HCT116 (cell line): ENCODE measurements around the gene PSMC3IP. TPM values are rescaled to one million over a fixed set of nuclear protein-coding genes. Genes with fewer than 3 reads are reported as not detected.
A peak's percentile ranks its signal among the peaks of the same experiment; 100 is the strongest.

ENCODE experiments used
- ATAC-seq: fragments of 200-7000 bp; cut with Tn5 transposase; 2 replicates; pipeline ENCODE4 v1.9.1; 2020; ENCODE audit warnings: mild to moderate bottlenecking, moderate library complexity
- BruUV-seq: library from RNA; stranded (reverse); fragments of 400-500 nt; replicated peaks from 2 replicates; lab custom pipeline; 2021; lab: Mats Ljungman, UMichigan
- CTCF ChIA-PET: fragments of 300-600 bp; sonication (Branson Sonifier 250); formaldehyde crosslinking; loops from one replicate; lab custom pipeline; 2021; ENCODE audit warnings: antibody characterized with exemption; lab: Charles Lee
- POLR2A ChIA-PET: fragments of 300-600, 350-600 bp; sonication (Branson Sonifier 250); formaldehyde crosslinking; loops from one replicate; lab custom pipeline; 2021; ENCODE audit warnings: antibody characterized with exemption; lab: Charles Lee
- RAD21 ChIA-PET, 2 experiments: fragments of 300-600 bp; sonication (Branson Sonifier 250); formaldehyde crosslinking; loops; one replicate each; lab custom pipeline; 2023; ENCODE audit warnings: low total read pairs in 2 of 2; ENCODE audit not compliant: uncharacterized antibody in 2 of 2, unreplicated experiment in 2 of 2, low non-redundant PET in 1 of 2; lab: Charles Lee
- DNase-seq: peaks from one replicate; pipeline ENCODE4 v3.0.0-alpha.2; 2010; ENCODE audit warnings: low read depth, low spot score
- H2AFZ ChIP-seq: fragments of 200-600 bp; shearing (Covaris generic), sonication (generic); 2 replicates; pipeline ENCODE4 v1.6.1; 2017; ENCODE audit warnings: low read depth, mixed run types, mixed read lengths, antibody characterized with exemption, low read length; ENCODE audit not compliant: poor library complexity, severe bottlenecking
- H3K27ac ChIP-seq: 2 replicates; pipeline ENCODE4 v1.5.1; 2012; ENCODE audit warnings: low read depth, low read length
- H3K27me3 ChIP-seq: fragments of 200-600 bp; sonication (generic); 2 replicates; pipeline ENCODE4 v1.6.1; 2016; ENCODE audit warnings: mixed run types, low read length, mixed read lengths; ENCODE audit not compliant: insufficient read depth
- H3K36me3 ChIP-seq, 2 experiments: fragments of 200-500 bp in 1 of 2; fragments of 200-600 bp in 1 of 2; sonication (Bioruptor generic) in 1 of 2; sonication (generic) in 1 of 2; 2 replicates each; pipeline versions ENCODE4 v1.5.1 to v1.6.1; 2014 to 2016; ENCODE audit warnings: low read length in 2 of 2, inconsistent platforms in 1 of 2, mixed read lengths in 1 of 2, mixed run types in 1 of 2; ENCODE audit not compliant: insufficient read depth in 2 of 2, control insufficient read depth in 1 of 2
- H3K4me1 ChIP-seq, 2 experiments: fragments of 200-600 bp in 1 of 2; sonication (generic) in 1 of 2; 2 replicates each; pipeline versions ENCODE4 v1.5.1 to v1.6.1; 2012 to 2017; ENCODE audit warnings: low read length in 2 of 2, inconsistent platforms in 1 of 2, mild to moderate bottlenecking in 1 of 2, mixed read lengths in 1 of 2, mixed run types in 1 of 2, moderate library complexity in 1 of 2; ENCODE audit not compliant: insufficient read depth in 2 of 2, control insufficient read depth in 1 of 2
- H3K4me2 ChIP-seq: fragments of 200-600 bp; sonication (generic); 2 replicates; pipeline ENCODE4 v1.6.1; 2017; ENCODE audit warnings: mixed run types, low read length, mixed read lengths
- H3K4me3 ChIP-seq, 2 experiments: fragments of 200-600 bp in 1 of 2; sonication (generic) in 1 of 2; replicated peaks in 1 of 2; 2 replicates each; pipeline ENCODE4 v1.5.1; 2011 to 2016; ENCODE audit warnings: low read length in 2 of 2, control low read depth in 1 of 2, low read depth in 1 of 2, mild to moderate bottlenecking in 1 of 2, mixed read lengths in 1 of 2, mixed run types in 1 of 2
- H3K79me2 ChIP-seq: fragments of 200-600 bp; sonication (generic); 2 replicates; pipeline ENCODE4 v1.6.1; 2017; ENCODE audit warnings: mild to moderate bottlenecking, mixed run types, low read length, moderate library complexity, mixed read lengths; ENCODE audit not compliant: insufficient read depth
- H3K9ac ChIP-seq: fragments of 200-600 bp; sonication (generic); 2 replicates; pipeline ENCODE4 v1.6.1; 2016; ENCODE audit warnings: low read length, mixed read lengths
- H3K9me2 ChIP-seq: fragments of 200-600 bp; sonication (generic), shearing (Covaris generic); 2 replicates; pipeline ENCODE4 v1.6.1; 2017; ENCODE audit warnings: mixed run types, mild to moderate bottlenecking, moderate library complexity; ENCODE audit not compliant: insufficient read depth
- H3K9me3 ChIP-seq, 2 experiments: fragments of 200-500 bp in 1 of 2; fragments of 200-600 bp in 1 of 2; sonication (Bioruptor generic) in 1 of 2; sonication (generic) in 1 of 2; 2 replicates each; pipeline ENCODE4 v1.6.1; 2014 to 2017; ENCODE audit warnings: low read length in 2 of 2, mixed read lengths in 2 of 2, inconsistent platforms in 1 of 2, low read depth in 1 of 2, mild to moderate bottlenecking in 1 of 2, mixed run types in 1 of 2, moderate library complexity in 1 of 2; ENCODE audit not compliant: control insufficient read depth in 1 of 2, insufficient read depth in 1 of 2
- H4K20me1 ChIP-seq: fragments of 200-600 bp; sonication (generic), shearing (Covaris generic); 2 replicates; pipeline ENCODE4 v1.6.1; 2017; ENCODE audit warnings: mixed run types, mild to moderate bottlenecking, moderate library complexity; ENCODE audit not compliant: insufficient read depth
- CBX3 ChIP-seq: IDR thresholded peaks from 2 replicates; pipeline ENCODE4 v1.6.1; 2012; ENCODE audit warnings: low read depth
- CEBPB ChIP-seq: IDR thresholded peaks from 2 replicates; pipeline ENCODE4 v1.6.1; 2012; ENCODE audit warnings: low read depth
- ELF1 ChIP-seq: IDR thresholded peaks from 2 replicates; pipeline ENCODE4 v1.6.1; 2012; ENCODE audit warnings: low read depth, borderline replicate concordance
- EZH2 ChIP-seq: fragments of 200-600 bp; sonication (generic); IDR thresholded peaks from 2 replicates; pipeline ENCODE4 v1.6.1; 2017; ENCODE audit warnings: antibody characterized with exemption, mixed run types
- EZH2phosphoT487 ChIP-seq: fragments of 200-600 bp; IDR thresholded peaks from 2 replicates; pipeline ENCODE4 v1.6.1; 2018; ENCODE audit warnings: antibody characterized with exemption, borderline replicate concordance
- FOSL1 ChIP-seq: IDR thresholded peaks from 2 replicates; pipeline ENCODE4 v1.6.1; 2012; ENCODE audit warnings: low read depth
- POLR2A ChIP-seq: IDR thresholded peaks from 2 replicates; pipeline ENCODE4 v1.7.0; 2011; ENCODE audit warnings: borderline replicate concordance; ENCODE audit not compliant: insufficient read depth, insufficient read length; ENCODE audit errors: extremely low read depth
- POLR2AphosphoS5 ChIP-seq: IDR thresholded peaks from 2 replicates; pipeline ENCODE4 v1.6.1; 2011; ENCODE audit warnings: mild to moderate bottlenecking, low read depth, low read length, moderate library complexity
- RAD21 ChIP-seq: IDR thresholded peaks from 2 replicates; pipeline ENCODE4 v1.6.1; 2012; ENCODE audit warnings: low read depth, mild to moderate bottlenecking
- SIN3A ChIP-seq: IDR thresholded peaks from 2 replicates; pipeline ENCODE4 v1.6.1; 2012; ENCODE audit warnings: low read depth
- SP1 ChIP-seq: IDR thresholded peaks from 2 replicates; pipeline ENCODE4 v1.6.1; 2012; ENCODE audit warnings: low read depth
- SRF ChIP-seq: IDR thresholded peaks from 2 replicates; pipeline ENCODE4 v1.6.1; 2012; ENCODE audit warnings: low read depth
- TCF7L2 ChIP-seq: IDR thresholded peaks from 2 replicates; pipeline ENCODE4 v1.7.0; 2011; ENCODE audit warnings: borderline replicate concordance, inconsistent platforms; ENCODE audit not compliant: insufficient read depth, insufficient read length; ENCODE audit errors: extremely low read depth
- YY1 ChIP-seq: IDR thresholded peaks from 2 replicates; pipeline ENCODE4 v1.6.1; 2011; ENCODE audit warnings: low read length, low read depth, moderate library complexity, mild to moderate bottlenecking; ENCODE audit not compliant: insufficient replicate concordance; ENCODE audit errors: extremely low read depth
- ZFX ChIP-seq: fragments of 450-650 bp; IDR thresholded peaks from 2 replicates; pipeline ENCODE4 v1.6.1; 2017
- ZNF274 ChIP-seq: fragments of 200-500 bp; sonication (Bioruptor generic); IDR thresholded peaks from 2 replicates; pipeline ENCODE4 v1.6.1; 2014; ENCODE audit warnings: mild to moderate bottlenecking, low read depth, low read length, inconsistent platforms
- intact Hi-C: fragments of 100-400 bp; cut with micrococcal nuclease; formaldehyde crosslinking; loops from 2 replicates; pipeline ENCODE4 v1.10.0; 2022
- total RNA-seq: library from RNA; stranded (reverse); gene quantifications from one replicate; pipeline ENCODE4 v1.2.1, GENCODE V29; 2021; ENCODE audit not compliant: unreplicated experiment
- TF ChIP-seq, protein P1 (sequence below), 3 experiments: fragments of 200-600 bp in 1 of 3; sonication (generic) in 1 of 3; IDR thresholded peaks in 2 of 3; conservative IDR thresholded peaks in 1 of 3; 2 replicates each; pipeline ENCODE4 v1.5.1; 2012 to 2017; ENCODE audit warnings: low read depth in 2 of 3, low read length in 2 of 3, antibody characterized with exemption in 1 of 3, borderline replicate concordance in 1 of 3, control low read depth in 1 of 3, mild to moderate bottlenecking in 1 of 3, mixed read lengths in 1 of 3, mixed run types in 1 of 3, moderate library complexity in 1 of 3; ENCODE audit not compliant: insufficient read depth in 1 of 3
- TF ChIP-seq, protein P2 (sequence below): IDR thresholded peaks from 2 replicates; pipeline ENCODE4 v1.6.1; 2012
- TF ChIP-seq, protein P3 (sequence below): IDR thresholded peaks from 2 replicates; pipeline ENCODE4 v1.6.1; 2012
- TF ChIP-seq, protein P4 (sequence below): IDR thresholded peaks from 2 replicates; pipeline ENCODE4 v1.6.1; 2012; ENCODE audit warnings: low read depth

PSMC3IP gene
- total RNA-seq, 1 experiment from 2014 or later = 24.3 TPM

DNA sequence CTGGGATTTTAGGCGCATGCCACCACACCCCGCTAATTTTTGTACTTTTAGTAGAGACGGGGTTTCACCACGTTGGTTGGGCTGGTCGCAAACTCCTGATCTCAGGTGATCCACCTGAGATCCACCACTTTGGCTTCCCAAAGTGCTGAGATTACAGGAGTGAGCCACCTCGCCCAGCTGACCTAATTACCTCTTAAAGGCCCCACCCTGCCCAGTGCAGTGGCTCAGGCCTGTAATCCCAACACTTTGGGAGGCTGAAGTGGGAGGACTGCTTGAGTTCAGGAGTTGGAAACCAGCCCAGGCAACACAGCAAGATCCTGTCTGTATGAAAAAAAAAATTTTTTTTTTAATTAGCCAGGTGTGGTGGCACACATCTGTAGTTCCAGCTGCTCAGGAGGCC is 18.5 kb downstream of the PSMC3IP start:
- Histone ChIP-seq H3K27me3 (no peaks in the 10 kb centered on the region), H3K4me1 (peaks cover 27 to 49% of the 10 kb centered on the region in 2 experiments), H3K79me2 (peaks cover 29% of the 10 kb centered on the region), H2AFZ (no peak overlapping the region), H3K27ac (no peak overlapping the region), H3K4me3 (no peak overlapping the region), H3K9me3 (no peaks in the 10 kb centered on the region), H3K9me2 (no peaks in the 10 kb centered on the region), H3K9ac (peak overlapping the region; percentile 9; the same call in 1 of the 2 replicates), H3K4me2 (peak overlapping the region; percentile 28; the same call in 1 of the 2 replicates), H4K20me1 (no peaks in the 10 kb centered on the region), H3K36me3 (peaks cover 0 to 1% of the 10 kb centered on the region in 2 experiments; a peak in 2 of 4 replicates)
- DNase-seq = no peak
- ChIA-PET RAD21 (no interaction called here), POLR2A (no interaction called here), CTCF (no interaction called here)
- intact Hi-C loops = no loop called here
- TF ChIP-seq EZH2phosphoT487 (no peak), SIN3A (no peak), CBX3 (no peak), SP1 (no peak), ZNF274 (no peak), FOSL1 (no peak), YY1 (no peak), TCF7L2 (no peak), EZH2 (no peak), CEBPB (no peak), SRF (no peak), ELF1 (no peak), POLR2AphosphoS5 (no peak), POLR2A (no peak), ZFX (no peak), RAD21 (no peak)
- TF ChIP-seq, protein P1, sequence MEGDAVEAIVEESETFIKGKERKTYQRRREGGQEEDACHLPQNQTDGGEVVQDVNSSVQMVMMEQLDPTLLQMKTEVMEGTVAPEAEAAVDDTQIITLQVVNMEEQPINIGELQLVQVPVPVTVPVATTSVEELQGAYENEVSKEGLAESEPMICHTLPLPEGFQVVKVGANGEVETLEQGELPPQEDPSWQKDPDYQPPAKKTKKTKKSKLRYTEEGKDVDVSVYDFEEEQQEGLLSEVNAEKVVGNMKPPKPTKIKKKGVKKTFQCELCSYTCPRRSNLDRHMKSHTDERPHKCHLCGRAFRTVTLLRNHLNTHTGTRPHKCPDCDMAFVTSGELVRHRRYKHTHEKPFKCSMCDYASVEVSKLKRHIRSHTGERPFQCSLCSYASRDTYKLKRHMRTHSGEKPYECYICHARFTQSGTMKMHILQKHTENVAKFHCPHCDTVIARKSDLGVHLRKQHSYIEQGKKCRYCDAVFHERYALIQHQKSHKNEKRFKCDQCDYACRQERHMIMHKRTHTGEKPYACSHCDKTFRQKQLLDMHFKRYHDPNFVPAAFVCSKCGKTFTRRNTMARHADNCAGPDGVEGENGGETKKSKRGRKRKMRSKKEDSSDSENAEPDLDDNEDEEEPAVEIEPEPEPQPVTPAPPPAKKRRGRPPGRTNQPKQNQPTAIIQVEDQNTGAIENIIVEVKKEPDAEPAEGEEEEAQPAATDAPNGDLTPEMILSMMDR (IDR thresholded peaks at IDR 0.05 in 2 of 3, conservative IDR thresholded peaks at IDR 0.05 in 1 of 3; ENCODE audit: borderline replicate concordance in 1 of 3, insufficient read depth in 1 of 3, low read depth in 2 of 3, low read length in 2 of 3) = no peak
- TF ChIP-seq, protein P2, sequence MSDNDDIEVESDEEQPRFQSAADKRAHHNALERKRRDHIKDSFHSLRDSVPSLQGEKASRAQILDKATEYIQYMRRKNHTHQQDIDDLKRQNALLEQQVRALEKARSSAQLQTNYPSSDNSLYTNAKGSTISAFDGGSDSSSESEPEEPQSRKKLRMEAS = no peak
- TF ChIP-seq, protein P3, sequence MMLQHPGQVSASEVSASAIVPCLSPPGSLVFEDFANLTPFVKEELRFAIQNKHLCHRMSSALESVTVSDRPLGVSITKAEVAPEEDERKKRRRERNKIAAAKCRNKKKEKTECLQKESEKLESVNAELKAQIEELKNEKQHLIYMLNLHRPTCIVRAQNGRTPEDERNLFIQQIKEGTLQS = no peak
- TF ChIP-seq, protein P4, sequence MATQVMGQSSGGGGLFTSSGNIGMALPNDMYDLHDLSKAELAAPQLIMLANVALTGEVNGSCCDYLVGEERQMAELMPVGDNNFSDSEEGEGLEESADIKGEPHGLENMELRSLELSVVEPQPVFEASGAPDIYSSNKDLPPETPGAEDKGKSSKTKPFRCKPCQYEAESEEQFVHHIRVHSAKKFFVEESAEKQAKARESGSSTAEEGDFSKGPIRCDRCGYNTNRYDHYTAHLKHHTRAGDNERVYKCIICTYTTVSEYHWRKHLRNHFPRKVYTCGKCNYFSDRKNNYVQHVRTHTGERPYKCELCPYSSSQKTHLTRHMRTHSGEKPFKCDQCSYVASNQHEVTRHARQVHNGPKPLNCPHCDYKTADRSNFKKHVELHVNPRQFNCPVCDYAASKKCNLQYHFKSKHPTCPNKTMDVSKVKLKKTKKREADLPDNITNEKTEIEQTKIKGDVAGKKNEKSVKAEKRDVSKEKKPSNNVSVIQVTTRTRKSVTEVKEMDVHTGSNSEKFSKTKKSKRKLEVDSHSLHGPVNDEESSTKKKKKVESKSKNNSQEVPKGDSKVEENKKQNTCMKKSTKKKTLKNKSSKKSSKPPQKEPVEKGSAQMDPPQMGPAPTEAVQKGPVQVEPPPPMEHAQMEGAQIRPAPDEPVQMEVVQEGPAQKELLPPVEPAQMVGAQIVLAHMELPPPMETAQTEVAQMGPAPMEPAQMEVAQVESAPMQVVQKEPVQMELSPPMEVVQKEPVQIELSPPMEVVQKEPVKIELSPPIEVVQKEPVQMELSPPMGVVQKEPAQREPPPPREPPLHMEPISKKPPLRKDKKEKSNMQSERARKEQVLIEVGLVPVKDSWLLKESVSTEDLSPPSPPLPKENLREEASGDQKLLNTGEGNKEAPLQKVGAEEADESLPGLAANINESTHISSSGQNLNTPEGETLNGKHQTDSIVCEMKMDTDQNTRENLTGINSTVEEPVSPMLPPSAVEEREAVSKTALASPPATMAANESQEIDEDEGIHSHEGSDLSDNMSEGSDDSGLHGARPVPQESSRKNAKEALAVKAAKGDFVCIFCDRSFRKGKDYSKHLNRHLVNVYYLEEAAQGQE = no peak
- no TSS peak for BruUV-seq
- no peak for ATAC-seq
